Mesenchymal stem cell (in vitro differentiated cells and primary cell): ENCODE data around the gene NSMF.

Experiments used
- DNase-seq: peaks from one replicate; pipeline ENCODE4 v3.0.0-alpha.2; 2013
- H2AFZ ChIP-seq: one replicate; pipeline ENCODE4 v1.6.1; 2013; ENCODE audit warnings: low read depth, mild to moderate bottlenecking, control low read depth, inconsistent platforms, low read length, moderate library complexity
- H2AK5ac ChIP-seq: 2 replicates; pipeline ENCODE4 v1.6.1; 2013; ENCODE audit warnings: low read length, moderate library complexity, mild to moderate bottlenecking, inconsistent platforms; ENCODE audit not compliant: severe bottlenecking
- H2BK120ac ChIP-seq: one replicate; pipeline ENCODE4 v1.6.1; 2013; ENCODE audit warnings: low read depth, mild to moderate bottlenecking, inconsistent platforms, low read length, moderate library complexity
- H2BK12ac ChIP-seq, 2 experiments: one replicate each; pipeline ENCODE4 v1.6.1; 2013; ENCODE audit warnings: inconsistent platforms in 2 of 2, low read length in 2 of 2, mild to moderate bottlenecking in 2 of 2, moderate library complexity in 2 of 2, control low read depth in 1 of 2
- H2BK15ac ChIP-seq: one replicate; pipeline ENCODE4 v1.6.1; 2013; ENCODE audit warnings: mild to moderate bottlenecking, low read depth, inconsistent platforms; ENCODE audit not compliant: poor library complexity, severe bottlenecking
- H2BK5ac ChIP-seq: 2 replicates; pipeline ENCODE4 v1.6.1; 2013; ENCODE audit warnings: low read depth, mild to moderate bottlenecking, low read length, control low read depth, inconsistent platforms; ENCODE audit not compliant: poor library complexity, severe bottlenecking
- H3K14ac ChIP-seq, 2 experiments: one replicate each; pipeline ENCODE4 v1.6.1; 2013; ENCODE audit warnings: inconsistent platforms in 2 of 2, low read length in 2 of 2, control low read depth in 1 of 2, mild to moderate bottlenecking in 1 of 2, moderate library complexity in 1 of 2
- H3K18ac ChIP-seq, 2 experiments: one replicate each; pipeline ENCODE4 v1.6.1; 2013; ENCODE audit warnings: inconsistent platforms in 2 of 2, low read length in 2 of 2, control low read depth in 1 of 2, low read depth in 1 of 2, mild to moderate bottlenecking in 1 of 2
- H3K23ac ChIP-seq, 2 experiments: one replicate each; pipeline ENCODE4 v1.6.1; 2013; ENCODE audit warnings: inconsistent platforms in 2 of 2, low read length in 2 of 2, mild to moderate bottlenecking in 2 of 2, moderate library complexity in 2 of 2, control low read depth in 1 of 2
- H3K27ac ChIP-seq: 2 replicates; pipeline ENCODE4 v1.5.1; 2013; ENCODE audit warnings: mild to moderate bottlenecking, moderate library complexity, low read length, control low read depth, inconsistent platforms; ENCODE audit not compliant: poor library complexity, severe bottlenecking
- H3K27me3 ChIP-seq, 2 experiments: 2 replicates each; pipeline versions ENCODE4 v1.6.1 to v1.7.0; 2013; ENCODE audit warnings: low read length in 2 of 2, mild to moderate bottlenecking in 2 of 2, moderate library complexity in 2 of 2, control low read depth in 1 of 2, inconsistent platforms in 1 of 2; ENCODE audit not compliant: control insufficient read depth in 1 of 2, insufficient read depth in 1 of 2
- H3K36me3 ChIP-seq, 2 experiments: 2 replicates each; pipeline versions ENCODE4 v1.6.1 to v1.7.0; 2013; ENCODE audit warnings: low read length in 2 of 2, control low read depth in 1 of 2, inconsistent platforms in 1 of 2, low read depth in 1 of 2, mild to moderate bottlenecking in 1 of 2; ENCODE audit not compliant: insufficient read depth in 2 of 2, control insufficient read depth in 1 of 2
- H3K4ac ChIP-seq, 2 experiments: one replicate each; pipeline ENCODE4 v1.6.1; 2013; ENCODE audit warnings: inconsistent platforms in 2 of 2, low read length in 2 of 2, mild to moderate bottlenecking in 2 of 2, moderate library complexity in 2 of 2, control low read depth in 1 of 2, low read depth in 1 of 2
- H3K4me1 ChIP-seq: 2 replicates; pipeline ENCODE4 v1.6.1; 2013; ENCODE audit warnings: low read depth, low read length, control low read depth; ENCODE audit not compliant: control insufficient read depth, insufficient read depth
- H3K4me2 ChIP-seq: 2 replicates; pipeline ENCODE4 v1.6.1; 2013; ENCODE audit warnings: low read length, mild to moderate bottlenecking, inconsistent platforms; ENCODE audit not compliant: poor library complexity, severe bottlenecking
- H3K4me3 ChIP-seq, 2 experiments: 2 replicates each; pipeline versions ENCODE4 v1.5.1 to v1.7.0; 2013; ENCODE audit warnings: low read length in 2 of 2, mild to moderate bottlenecking in 2 of 2, control low read depth in 1 of 2, low read depth in 1 of 2; ENCODE audit not compliant: insufficient read depth in 1 of 2
- H3K79me1 ChIP-seq: replicated peaks from 2 replicates; pipeline ENCODE4 v1.6.1; 2013; ENCODE audit warnings: mild to moderate bottlenecking, control low read depth, low read length, inconsistent platforms; ENCODE audit not compliant: poor library complexity, severe bottlenecking
- H3K9ac ChIP-seq: 2 replicates; pipeline ENCODE4 v1.7.0; 2013; ENCODE audit warnings: mild to moderate bottlenecking, low read length, moderate library complexity
- H3K9me3 ChIP-seq: 2 replicates; pipeline ENCODE4 v1.7.0; 2013; ENCODE audit warnings: mild to moderate bottlenecking, low read length; ENCODE audit not compliant: control insufficient read depth
- H4K8ac ChIP-seq: one replicate; pipeline ENCODE4 v1.6.1; 2013; ENCODE audit warnings: inconsistent platforms, mild to moderate bottlenecking, low read length, moderate library complexity
- H4K91ac ChIP-seq: one replicate; pipeline ENCODE4 v1.6.1; 2013; ENCODE audit warnings: mild to moderate bottlenecking, low read length, inconsistent platforms
- WGBS: methylation state at CpG from one replicate; pipeline ENCODE4 v1.1.7; 2013; ENCODE audit warnings: mixed read lengths; 5-methylcytosine and 5-hydroxymethylcytosine counted together

Gene NSMF

DNA sequence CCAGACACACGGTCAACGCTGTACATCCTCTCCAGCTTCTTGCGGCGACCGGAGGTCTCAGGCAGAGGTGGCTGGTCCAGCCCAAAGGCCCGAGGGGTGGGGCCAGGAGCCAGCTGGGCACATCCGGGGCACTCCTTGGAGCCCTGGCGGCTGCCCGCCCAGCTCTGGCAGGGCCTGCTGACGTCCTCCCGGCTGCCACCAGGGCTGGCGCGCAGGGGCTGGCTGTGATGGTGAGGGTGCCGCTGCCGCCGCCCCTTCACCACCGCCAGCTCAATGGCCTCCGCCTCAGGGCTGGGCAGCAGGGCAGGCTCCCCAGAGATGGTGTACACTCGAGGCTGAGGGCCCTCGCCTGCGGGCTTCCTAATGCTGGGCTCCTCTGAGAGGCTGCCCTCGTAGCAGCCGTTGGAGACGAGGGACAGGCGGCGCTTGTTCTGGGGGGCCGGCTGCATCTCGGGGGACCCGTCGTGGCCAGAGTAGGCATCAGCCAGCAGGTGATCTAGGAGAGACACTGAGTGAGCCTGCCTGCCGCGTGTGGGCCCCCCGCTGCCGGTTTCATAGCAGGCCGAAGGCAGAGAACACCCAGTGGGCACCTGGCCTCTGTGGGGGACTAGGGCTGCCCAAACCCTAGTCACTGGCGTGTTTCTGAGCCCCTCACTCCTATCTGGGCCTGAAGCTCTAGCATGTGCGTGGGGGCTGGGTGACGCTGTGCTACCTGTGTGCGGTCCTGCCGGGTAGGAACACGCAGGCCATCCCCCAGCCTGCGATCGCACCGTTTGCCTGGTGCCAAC lies 1.5 kb downstream of the NSMF start:
- H2BK120ac ChIP-seq: no peak overlapping the region
- peak overlapping the region in 1 of 2 experiments; percentile 97 for H3K23ac ChIP-seq
- H3K27ac ChIP-seq: no peak overlapping the region
- peak overlapping the region; percentile 92 for H3K4me2 ChIP-seq
- H2BK15ac ChIP-seq: peak overlapping the region; percentile 26
- H3K36me3 ChIP-seq: peaks cover 19 to 52% of the 10 kb centered on the region in 2 experiments
- H4K91ac ChIP-seq: peak overlapping the region; percentile 43
- no peak overlapping the region for H2AFZ ChIP-seq
- H2AK5ac ChIP-seq: peak overlapping the region; percentile 24
- H3K18ac ChIP-seq: peak overlapping the region in 1 of 2 experiments; percentile 54
- H3K14ac ChIP-seq: peak overlapping the region in 1 of 2 experiments; percentile 37
- H4K8ac ChIP-seq: no peak overlapping the region
- H3K9ac ChIP-seq: peak overlapping the region; percentile 84
- no peak for DNase-seq
- no peaks in the 10 kb centered on the region for H3K9me3 ChIP-seq
- H2BK5ac ChIP-seq: no peak overlapping the region
- 97% methylated on average over 36 of the region's 44 CpGs for WGBS
- peak overlapping the region; percentile 73 to 84 for H3K4me3 ChIP-seq
- peaks cover 18% of the 10 kb centered on the region for H3K79me1 ChIP-seq
- peak overlapping the region in 1 of 2 experiments; percentile 16 for H2BK12ac ChIP-seq
- no peaks in the 10 kb centered on the region for H3K27me3 ChIP-seq
- peaks cover 65% of the 10 kb centered on the region for H3K4me1 ChIP-seq
- H3K4ac ChIP-seq: peak overlapping the region; percentile 24 to 36

DNA sequence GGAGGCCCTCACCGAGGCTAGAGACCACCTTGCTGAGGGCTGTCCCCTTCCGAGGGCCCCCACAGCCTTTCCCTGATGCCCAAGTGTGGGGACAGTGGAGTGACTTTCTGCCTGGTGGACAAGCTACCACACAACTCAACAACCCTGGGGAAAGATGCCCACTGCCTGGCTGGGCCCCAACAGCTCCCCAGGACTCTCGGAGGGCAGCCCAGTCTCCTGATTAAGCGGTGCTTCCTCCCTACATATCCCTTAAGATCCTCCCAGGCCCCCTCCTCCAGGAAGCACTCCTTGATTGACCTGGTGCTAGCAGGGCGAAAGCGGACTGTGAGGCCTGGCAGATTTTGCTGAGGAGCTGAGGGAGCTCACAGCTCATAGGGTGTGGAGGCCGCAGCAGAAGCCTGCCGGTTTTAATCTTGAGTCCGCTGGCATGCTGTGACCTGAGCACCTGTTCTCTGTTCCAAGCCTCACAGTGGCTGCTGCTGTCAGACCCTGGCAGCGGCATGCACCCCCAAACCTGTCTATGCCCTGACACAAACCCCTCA lies 2.2 kb downstream of the NSMF start:
- H2BK12ac ChIP-seq: no peak overlapping the region
- no peak overlapping the region for H4K8ac ChIP-seq
- H3K27ac ChIP-seq: peak overlapping the region; percentile 68
- no peak for DNase-seq
- peak overlapping the region; percentile 30 for H3K4me2 ChIP-seq
- no peak overlapping the region for H4K91ac ChIP-seq
- no peaks in the 10 kb centered on the region for H3K27me3 ChIP-seq
- no peaks in the 10 kb centered on the region for H3K9me3 ChIP-seq
- no peak overlapping the region for H2AFZ ChIP-seq
- H2BK5ac ChIP-seq: no peak overlapping the region
- H3K4me1 ChIP-seq: peaks cover 63% of the 10 kb centered on the region
- no peak overlapping the region for H3K9ac ChIP-seq
- no peak overlapping the region for H2BK15ac ChIP-seq
- no peak overlapping the region for H2BK120ac ChIP-seq
- WGBS: 96% methylated on average over 9 of the region's 10 CpGs
- H3K4ac ChIP-seq: no peak overlapping the region
- peaks cover 19% of the 10 kb centered on the region for H3K79me1 ChIP-seq
- H2AK5ac ChIP-seq: peak overlapping the region; percentile 24
- no peak overlapping the region for H3K4me3 ChIP-seq
- peaks cover 19 to 55% of the 10 kb centered on the region in 2 experiments for H3K36me3 ChIP-seq
- H3K18ac ChIP-seq: no peak overlapping the region
- no peak overlapping the region for H3K14ac ChIP-seq
- no peak overlapping the region for H3K23ac ChIP-seq

GRCh38 chr9:137456061-137456863 lies 2.9 kb downstream of the NSMF start:
- Histone ChIP-seq H3K14ac (no peak overlapping the region), H3K4me1 (peaks cover 59% of the 10 kb centered on the region), H3K4ac (no peak overlapping the region), H3K18ac (no peak overlapping the region), H3K4me2 (peak overlapping the region; percentile 31), H4K8ac (no peak overlapping the region), H3K79me1 (peaks cover 19% of the 10 kb centered on the region), H3K27me3 (no peaks in the 10 kb centered on the region), H2BK15ac (no peak overlapping the region), H3K27ac (peak overlapping the region; percentile 68), H3K36me3 (peaks cover 19 to 59% of the 10 kb centered on the region in 2 experiments), H4K91ac (no peak overlapping the region), H2BK12ac (no peak overlapping the region), H3K9me3 (no peaks in the 10 kb centered on the region), H2BK120ac (no peak overlapping the region), H2BK5ac (peak overlapping the region; percentile 33), H3K23ac (no peak overlapping the region), H3K4me3 (no peak overlapping the region), H2AFZ (no peak overlapping the region), H2AK5ac (no peak overlapping the region), H3K9ac (no peak overlapping the region)
- no peak for DNase-seq
- WGBS: 91% methylated on average over 12 of the region's 12 CpGs
